ENCODE results near the gene PCSK6.

The PCSK6 gene

DNA sequence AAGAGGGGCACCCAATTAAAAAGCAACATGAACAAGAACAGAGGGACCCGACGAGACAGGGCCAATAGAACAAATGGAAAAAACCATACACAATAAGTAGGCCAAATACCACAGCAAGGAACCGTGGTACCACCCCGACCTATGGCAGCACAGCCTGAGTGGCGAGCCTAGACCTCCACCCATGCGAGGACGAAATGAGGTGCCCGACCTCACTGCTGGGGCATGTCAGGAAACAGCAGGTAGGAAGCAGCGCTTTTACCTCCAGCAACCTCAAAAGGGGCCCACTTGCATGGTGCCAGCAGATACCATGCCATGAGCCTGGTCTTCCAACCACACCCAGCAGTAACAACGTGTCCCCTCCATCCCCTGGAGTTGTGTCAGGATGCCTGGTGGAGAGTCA, 77.9 kb downstream of the PCSK6 start:
- H3K36me3 ChIP-seq (replicated peaks): no peaks in the 10 kb centered on the region
- no peak overlapping the region for H3K27ac ChIP-seq
- no peak overlapping the region for H3K4me3 ChIP-seq (ENCODE audit: low read depth, low read length)
- TF ChIP-seq, protein P1, sequence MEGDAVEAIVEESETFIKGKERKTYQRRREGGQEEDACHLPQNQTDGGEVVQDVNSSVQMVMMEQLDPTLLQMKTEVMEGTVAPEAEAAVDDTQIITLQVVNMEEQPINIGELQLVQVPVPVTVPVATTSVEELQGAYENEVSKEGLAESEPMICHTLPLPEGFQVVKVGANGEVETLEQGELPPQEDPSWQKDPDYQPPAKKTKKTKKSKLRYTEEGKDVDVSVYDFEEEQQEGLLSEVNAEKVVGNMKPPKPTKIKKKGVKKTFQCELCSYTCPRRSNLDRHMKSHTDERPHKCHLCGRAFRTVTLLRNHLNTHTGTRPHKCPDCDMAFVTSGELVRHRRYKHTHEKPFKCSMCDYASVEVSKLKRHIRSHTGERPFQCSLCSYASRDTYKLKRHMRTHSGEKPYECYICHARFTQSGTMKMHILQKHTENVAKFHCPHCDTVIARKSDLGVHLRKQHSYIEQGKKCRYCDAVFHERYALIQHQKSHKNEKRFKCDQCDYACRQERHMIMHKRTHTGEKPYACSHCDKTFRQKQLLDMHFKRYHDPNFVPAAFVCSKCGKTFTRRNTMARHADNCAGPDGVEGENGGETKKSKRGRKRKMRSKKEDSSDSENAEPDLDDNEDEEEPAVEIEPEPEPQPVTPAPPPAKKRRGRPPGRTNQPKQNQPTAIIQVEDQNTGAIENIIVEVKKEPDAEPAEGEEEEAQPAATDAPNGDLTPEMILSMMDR (IDR thresholded peaks at IDR 0.05; ENCODE audit: low read depth, low read length, missing control alignments): no peak
- no peaks in the 10 kb centered on the region for H3K27me3 ChIP-seq (replicated peaks)
- no peak for DNase-seq
- in situ Hi-C loops (cut with HindIII; ENCODE audit: low pct_ligation_motif_present, low sequenced_read_pairs): no loop called here

DNA sequence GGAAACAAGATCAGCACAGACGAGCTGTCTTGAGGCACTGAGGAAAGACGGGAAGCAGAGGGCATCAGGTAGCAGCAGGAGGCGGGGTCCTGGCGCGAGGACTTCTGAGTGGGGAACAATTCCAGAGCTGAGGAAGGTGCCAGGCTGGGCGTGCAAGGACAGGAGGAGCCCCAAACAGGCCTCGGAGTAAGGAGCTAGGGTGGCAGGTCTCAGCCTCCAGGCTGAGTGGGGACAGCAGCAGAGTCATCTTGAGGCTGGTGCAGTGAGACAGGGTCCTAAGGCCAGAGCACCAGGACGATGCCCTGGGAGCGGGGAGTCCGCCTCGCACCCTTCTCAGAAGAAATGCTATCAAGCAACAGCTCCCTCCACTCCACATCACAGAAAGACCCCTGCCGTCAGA, 78.4 kb downstream of the PCSK6 start:
- DNase-seq: no peak
- in situ Hi-C loops (cut with HindIII; ENCODE audit: low pct_ligation_motif_present, low sequenced_read_pairs): no loop called here
- TF ChIP-seq, protein P1 (IDR thresholded peaks at IDR 0.05; ENCODE audit: low read depth, low read length, missing control alignments): no peak
- no peaks in the 10 kb centered on the region for H3K36me3 ChIP-seq (replicated peaks)
- H3K27me3 ChIP-seq (replicated peaks): no peaks in the 10 kb centered on the region
- no peak overlapping the region for H3K4me3 ChIP-seq (ENCODE audit: low read depth, low read length)
- H3K27ac ChIP-seq: no peak overlapping the region

DNA sequence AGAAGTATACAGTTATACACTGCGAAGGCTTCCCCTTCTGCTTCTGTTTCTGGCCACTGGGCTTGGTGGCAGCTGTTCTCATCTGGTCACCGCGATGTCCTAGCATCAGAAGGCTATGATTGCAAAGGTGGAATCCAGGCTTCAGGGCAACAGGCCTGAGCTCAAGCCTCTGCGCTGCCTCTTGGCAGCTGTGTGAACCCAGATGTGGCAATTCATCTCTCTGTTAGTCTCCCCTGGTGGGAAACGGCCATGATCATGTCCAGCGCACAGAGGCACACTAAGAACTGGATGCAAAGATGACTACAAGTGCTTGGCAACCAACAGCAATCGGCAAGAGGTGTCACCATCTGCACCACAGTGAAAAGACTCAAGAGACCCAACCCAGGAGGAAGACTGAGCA, 78.9 kb downstream of the PCSK6 start:
- Histone ChIP-seq H3K4me3 (ENCODE audit: low read depth, low read length) (no peak overlapping the region), H3K36me3 (replicated peaks) (no peaks in the 10 kb centered on the region), H3K27ac (no peak overlapping the region), H3K27me3 (replicated peaks) (no peaks in the 10 kb centered on the region)
- TF ChIP-seq, protein P1 (IDR thresholded peaks at IDR 0.05; ENCODE audit: low read depth, low read length, missing control alignments): no peak
- in situ Hi-C loops (cut with HindIII; ENCODE audit: low pct_ligation_motif_present, low sequenced_read_pairs): no loop called here
- no peak for DNase-seq

DNA sequence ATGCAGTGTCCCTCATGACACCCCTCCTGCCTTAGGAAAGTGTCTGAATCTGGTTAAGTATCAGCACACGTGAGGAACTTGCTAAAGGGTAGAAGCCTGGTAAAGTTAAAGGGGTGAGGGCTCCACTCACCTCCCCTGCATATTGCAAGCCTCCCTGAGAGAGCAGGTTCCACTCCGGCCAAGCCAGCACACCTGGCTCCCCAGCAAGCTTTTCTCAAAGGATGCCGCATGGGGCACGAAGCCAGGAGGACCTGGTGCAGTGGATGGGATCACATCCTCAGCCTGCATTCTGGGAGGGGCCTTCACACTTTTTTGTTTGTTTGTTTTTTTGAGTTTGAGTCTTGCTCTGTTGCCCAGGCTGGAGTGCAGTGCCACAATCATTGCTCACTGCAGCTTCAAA, 79.9 kb downstream of the PCSK6 start:
- TF ChIP-seq, protein P1 (IDR thresholded peaks at IDR 0.05; ENCODE audit: low read depth, low read length, missing control alignments): no peak
- H3K27ac ChIP-seq: no peak overlapping the region
- no peaks in the 10 kb centered on the region for H3K27me3 ChIP-seq (replicated peaks)
- H3K4me3 ChIP-seq (ENCODE audit: low read depth, low read length): no peak overlapping the region
- in situ Hi-C loops (cut with HindIII; ENCODE audit: low pct_ligation_motif_present, low sequenced_read_pairs): no loop called here
- no peaks in the 10 kb centered on the region for H3K36me3 ChIP-seq (replicated peaks)
- no peak for DNase-seq

DNA sequence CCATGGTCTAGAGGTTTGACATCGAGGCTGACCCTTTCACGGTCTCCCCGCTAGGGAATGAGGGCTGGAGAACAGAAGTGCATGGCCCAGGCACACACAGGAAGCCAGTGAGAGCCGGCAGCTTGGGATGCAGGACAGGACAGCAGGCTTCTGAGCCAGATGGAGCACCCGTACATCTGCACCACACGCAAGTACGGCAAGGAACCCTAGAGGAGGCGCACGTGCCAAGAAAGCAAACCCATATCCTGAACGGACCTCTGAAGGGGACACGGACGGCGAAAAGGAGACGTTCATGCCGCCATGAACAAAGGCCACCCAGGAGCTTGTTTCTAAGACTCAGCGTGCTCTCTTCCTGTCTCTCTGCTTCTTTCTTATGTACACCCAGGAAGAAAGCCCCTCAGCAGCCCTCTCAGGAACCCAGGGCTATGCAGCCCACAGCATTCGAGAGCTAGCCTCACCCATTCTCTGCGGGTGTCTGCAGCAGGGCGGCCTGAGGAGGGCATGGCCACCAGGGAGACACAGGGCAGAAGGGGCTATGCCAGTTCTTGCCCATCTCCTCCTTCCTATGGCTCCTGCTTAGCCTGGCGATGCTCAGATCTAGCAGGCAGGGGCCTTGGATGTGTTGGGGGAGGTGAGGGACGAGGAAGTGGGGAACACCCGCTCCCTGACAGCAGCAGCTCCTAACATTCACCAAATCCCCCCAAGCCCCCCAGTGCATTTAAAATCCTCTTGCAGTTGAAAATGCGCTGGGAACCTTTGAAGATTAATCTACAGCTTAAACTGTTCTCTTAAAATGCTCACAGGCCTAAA, 81.3 kb downstream of the PCSK6 start:
- H3K27ac ChIP-seq: no peak overlapping the region
- H3K27me3 ChIP-seq (replicated peaks): no peaks in the 10 kb centered on the region
- no peak for DNase-seq
- H3K4me3 ChIP-seq (ENCODE audit: low read depth, low read length): no peak overlapping the region
- no peaks in the 10 kb centered on the region for H3K36me3 ChIP-seq (replicated peaks)
- TF ChIP-seq, protein P1 (IDR thresholded peaks at IDR 0.05; ENCODE audit: low read depth, low read length, missing control alignments): no peak
- in situ Hi-C loops (cut with HindIII; ENCODE audit: low pct_ligation_motif_present, low sequenced_read_pairs): no loop called here

DNA sequence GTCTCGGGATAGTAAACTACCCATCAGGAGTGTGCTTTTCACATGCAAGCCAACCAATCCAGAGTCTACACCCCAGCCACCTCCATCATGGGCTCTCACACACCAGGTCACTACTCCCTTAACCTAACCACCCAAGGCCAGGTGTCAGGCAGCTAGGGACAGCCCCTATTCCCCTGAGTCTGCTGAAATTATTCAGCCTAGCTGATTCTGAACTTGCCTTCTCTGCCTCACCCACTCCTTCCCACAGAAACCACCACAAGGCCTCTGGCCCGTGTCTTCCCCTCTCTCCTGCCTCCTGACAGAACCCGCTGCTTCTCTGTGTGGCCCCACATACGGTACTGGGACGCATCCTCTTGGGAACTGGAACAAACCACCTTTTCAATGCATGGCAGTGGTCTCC, 82.1 kb downstream of the PCSK6 start:
- TF ChIP-seq, protein P1 (IDR thresholded peaks at IDR 0.05; ENCODE audit: low read depth, low read length, missing control alignments): no peak
- in situ Hi-C loops (cut with HindIII; ENCODE audit: low pct_ligation_motif_present, low sequenced_read_pairs): no loop called here
- Histone ChIP-seq H3K27me3 (replicated peaks) (no peaks in the 10 kb centered on the region), H3K4me3 (ENCODE audit: low read depth, low read length) (no peak overlapping the region), H3K27ac (no peak overlapping the region), H3K36me3 (replicated peaks) (no peaks in the 10 kb centered on the region)
- no peak for DNase-seq

Measured in brain microvascular endothelial cell (primary cell).